Measurements from ENCODE around the gene RRAS.

The RRAS gene

DNA sequence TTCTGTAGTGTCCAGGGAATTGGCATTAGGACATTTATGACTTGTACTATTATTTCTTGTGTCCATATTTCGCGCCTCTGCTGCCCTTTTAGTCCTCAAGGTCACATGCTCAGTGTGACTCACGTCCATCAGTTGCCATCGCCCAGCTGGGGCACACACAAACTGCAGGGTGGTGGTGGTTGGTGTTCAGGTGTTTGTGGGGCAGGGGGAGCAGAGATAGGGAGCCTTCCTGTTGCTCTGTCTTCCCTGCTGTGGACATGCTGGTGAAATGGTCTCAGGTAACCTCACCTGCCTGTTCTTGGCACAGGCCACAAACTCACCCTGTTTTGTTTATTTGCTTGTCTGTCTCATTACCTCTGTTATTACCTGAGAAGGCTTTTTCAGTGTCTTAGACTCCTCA lies 26.6 kb downstream of the RRAS start:
- Histone ChIP-seq H3K27ac (replicated peaks) (no peak overlapping the region), H3K4me3 (replicated peaks; ENCODE audit: insufficient read depth, low read length) (no peak overlapping the region), H3K27me3 (ENCODE audit: insufficient read depth, poor library complexity, severe bottlenecking) (no peaks in the 10 kb centered on the region)
- DNase-seq (ENCODE audit: low read depth in 1 of 2, low spot score in 1 of 2): no peak
- no peak for TF ChIP-seq SPI1 (IDR thresholded peaks at IDR 0.05; ENCODE audit: borderline replicate concordance, low read depth)

DNA sequence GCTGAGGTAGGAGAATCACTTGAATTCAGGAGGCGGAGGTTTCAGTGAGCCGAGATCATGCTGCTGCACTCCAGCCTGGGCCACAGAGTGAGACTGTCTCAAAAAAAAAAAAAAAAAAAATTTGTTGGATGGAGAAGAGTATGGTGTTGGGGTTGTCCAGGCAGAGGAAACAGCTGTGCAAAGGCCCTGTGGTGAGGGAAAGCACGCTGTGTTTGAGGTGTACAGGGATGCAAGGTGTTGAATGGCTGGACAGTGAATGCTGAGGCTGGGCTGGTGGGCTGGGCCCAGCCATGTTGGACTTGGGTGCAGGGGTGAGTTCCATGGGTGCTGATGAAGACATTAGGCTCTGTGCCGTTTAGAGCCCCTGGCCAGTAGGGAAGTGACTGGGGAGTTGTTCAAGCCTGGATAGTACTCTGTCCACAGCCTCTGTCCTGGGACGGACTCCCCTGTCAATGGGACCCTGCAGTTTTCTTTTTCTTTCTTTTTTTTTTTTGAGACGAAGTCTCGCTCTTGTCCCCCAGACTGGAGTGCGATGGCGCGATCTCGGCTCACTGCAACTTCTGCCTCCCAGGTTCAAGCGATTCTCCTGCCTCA lies 30.3 kb downstream of the RRAS start:
- TF ChIP-seq, protein P1, sequence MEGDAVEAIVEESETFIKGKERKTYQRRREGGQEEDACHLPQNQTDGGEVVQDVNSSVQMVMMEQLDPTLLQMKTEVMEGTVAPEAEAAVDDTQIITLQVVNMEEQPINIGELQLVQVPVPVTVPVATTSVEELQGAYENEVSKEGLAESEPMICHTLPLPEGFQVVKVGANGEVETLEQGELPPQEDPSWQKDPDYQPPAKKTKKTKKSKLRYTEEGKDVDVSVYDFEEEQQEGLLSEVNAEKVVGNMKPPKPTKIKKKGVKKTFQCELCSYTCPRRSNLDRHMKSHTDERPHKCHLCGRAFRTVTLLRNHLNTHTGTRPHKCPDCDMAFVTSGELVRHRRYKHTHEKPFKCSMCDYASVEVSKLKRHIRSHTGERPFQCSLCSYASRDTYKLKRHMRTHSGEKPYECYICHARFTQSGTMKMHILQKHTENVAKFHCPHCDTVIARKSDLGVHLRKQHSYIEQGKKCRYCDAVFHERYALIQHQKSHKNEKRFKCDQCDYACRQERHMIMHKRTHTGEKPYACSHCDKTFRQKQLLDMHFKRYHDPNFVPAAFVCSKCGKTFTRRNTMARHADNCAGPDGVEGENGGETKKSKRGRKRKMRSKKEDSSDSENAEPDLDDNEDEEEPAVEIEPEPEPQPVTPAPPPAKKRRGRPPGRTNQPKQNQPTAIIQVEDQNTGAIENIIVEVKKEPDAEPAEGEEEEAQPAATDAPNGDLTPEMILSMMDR (IDR thresholded peaks at IDR 0.05; ENCODE audit: insufficient read depth, low read length): no peak
- TF ChIP-seq SPI1 (IDR thresholded peaks at IDR 0.05; ENCODE audit: borderline replicate concordance, low read depth): no peak
- TF ChIP-seq, protein P2, sequence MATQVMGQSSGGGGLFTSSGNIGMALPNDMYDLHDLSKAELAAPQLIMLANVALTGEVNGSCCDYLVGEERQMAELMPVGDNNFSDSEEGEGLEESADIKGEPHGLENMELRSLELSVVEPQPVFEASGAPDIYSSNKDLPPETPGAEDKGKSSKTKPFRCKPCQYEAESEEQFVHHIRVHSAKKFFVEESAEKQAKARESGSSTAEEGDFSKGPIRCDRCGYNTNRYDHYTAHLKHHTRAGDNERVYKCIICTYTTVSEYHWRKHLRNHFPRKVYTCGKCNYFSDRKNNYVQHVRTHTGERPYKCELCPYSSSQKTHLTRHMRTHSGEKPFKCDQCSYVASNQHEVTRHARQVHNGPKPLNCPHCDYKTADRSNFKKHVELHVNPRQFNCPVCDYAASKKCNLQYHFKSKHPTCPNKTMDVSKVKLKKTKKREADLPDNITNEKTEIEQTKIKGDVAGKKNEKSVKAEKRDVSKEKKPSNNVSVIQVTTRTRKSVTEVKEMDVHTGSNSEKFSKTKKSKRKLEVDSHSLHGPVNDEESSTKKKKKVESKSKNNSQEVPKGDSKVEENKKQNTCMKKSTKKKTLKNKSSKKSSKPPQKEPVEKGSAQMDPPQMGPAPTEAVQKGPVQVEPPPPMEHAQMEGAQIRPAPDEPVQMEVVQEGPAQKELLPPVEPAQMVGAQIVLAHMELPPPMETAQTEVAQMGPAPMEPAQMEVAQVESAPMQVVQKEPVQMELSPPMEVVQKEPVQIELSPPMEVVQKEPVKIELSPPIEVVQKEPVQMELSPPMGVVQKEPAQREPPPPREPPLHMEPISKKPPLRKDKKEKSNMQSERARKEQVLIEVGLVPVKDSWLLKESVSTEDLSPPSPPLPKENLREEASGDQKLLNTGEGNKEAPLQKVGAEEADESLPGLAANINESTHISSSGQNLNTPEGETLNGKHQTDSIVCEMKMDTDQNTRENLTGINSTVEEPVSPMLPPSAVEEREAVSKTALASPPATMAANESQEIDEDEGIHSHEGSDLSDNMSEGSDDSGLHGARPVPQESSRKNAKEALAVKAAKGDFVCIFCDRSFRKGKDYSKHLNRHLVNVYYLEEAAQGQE (IDR thresholded peaks at IDR 0.05; ENCODE audit: insufficient replicate concordance, low read depth): no peak
- no peak for TF ChIP-seq GABPA (IDR thresholded peaks at IDR 0.05; ENCODE audit: low read depth)
- no peak for TF ChIP-seq POLR2AphosphoS5 (IDR thresholded peaks at IDR 0.05; ENCODE audit: low read depth)
- no peaks in the 10 kb centered on the region for H3K27me3 ChIP-seq (ENCODE audit: insufficient read depth, poor library complexity, severe bottlenecking)
- H3K4me3 ChIP-seq (replicated peaks; ENCODE audit: insufficient read depth, low read length): no peak overlapping the region
- DNase-seq (ENCODE audit: low read depth in 1 of 2, low spot score in 1 of 2): no peak
- H3K27ac ChIP-seq (replicated peaks): no peak overlapping the region

DNA sequence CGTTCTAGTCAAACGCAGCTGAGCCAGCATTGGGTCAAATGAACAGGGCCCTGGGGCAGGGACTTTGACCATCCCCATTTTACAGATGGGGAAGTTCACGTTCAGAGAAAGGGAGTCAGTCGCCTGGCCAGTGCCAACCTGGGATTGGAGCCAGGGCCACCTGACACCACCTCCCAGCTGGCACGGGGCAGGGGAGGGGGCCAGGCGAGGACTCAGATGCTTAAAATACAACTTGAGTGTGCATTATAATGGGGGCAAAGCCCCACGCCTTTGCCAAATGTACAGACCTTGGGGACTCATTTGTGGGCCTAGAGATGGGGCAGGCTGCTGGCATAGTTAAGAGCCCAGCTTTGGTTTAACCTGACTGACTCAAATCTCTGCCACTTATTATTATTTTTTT lies 34.3 kb downstream of the RRAS start:
- H3K27ac ChIP-seq (replicated peaks): no peak overlapping the region
- TF ChIP-seq GABPA (IDR thresholded peaks at IDR 0.05; ENCODE audit: low read depth): no peak
- TF ChIP-seq, protein P1 (IDR thresholded peaks at IDR 0.05; ENCODE audit: insufficient read depth, low read length): no peak
- TF ChIP-seq POLR2AphosphoS5 (IDR thresholded peaks at IDR 0.05; ENCODE audit: low read depth): no peak
- TF ChIP-seq, protein P2 (IDR thresholded peaks at IDR 0.05; ENCODE audit: insufficient replicate concordance, low read depth): no peak
- TF ChIP-seq SPI1 (IDR thresholded peaks at IDR 0.05; ENCODE audit: borderline replicate concordance, low read depth): no peak
- DNase-seq (ENCODE audit: low read depth in 1 of 2, low spot score in 1 of 2): no peak
- H3K27me3 ChIP-seq (ENCODE audit: insufficient read depth, poor library complexity, severe bottlenecking): no peaks in the 10 kb centered on the region
- no peak overlapping the region for H3K4me3 ChIP-seq (replicated peaks; ENCODE audit: insufficient read depth, low read length)

DNA sequence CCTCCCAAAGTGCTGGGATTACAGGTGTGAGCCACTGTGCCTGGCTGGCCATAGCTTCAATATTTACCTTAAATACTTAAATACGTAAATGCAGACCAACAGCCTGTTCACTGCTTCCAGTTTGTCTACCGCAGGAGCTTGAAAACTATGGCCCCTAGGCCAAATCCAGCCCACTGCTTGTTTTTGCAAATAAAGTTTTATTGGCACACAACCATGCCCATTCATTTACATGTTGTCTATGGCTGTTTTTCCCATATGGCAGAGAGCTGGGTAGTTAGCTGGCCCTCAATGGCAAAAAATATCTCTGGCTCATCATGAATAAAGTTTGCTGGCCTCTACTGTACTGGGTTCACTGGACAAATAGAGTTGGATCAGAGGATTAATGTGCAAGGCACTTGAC lies 37.1 kb downstream of the RRAS start:
- Histone ChIP-seq H3K4me3 (replicated peaks; ENCODE audit: insufficient read depth, low read length) (no peak overlapping the region), H3K27me3 (ENCODE audit: insufficient read depth, poor library complexity, severe bottlenecking) (no peaks in the 10 kb centered on the region), H3K27ac (replicated peaks) (no peak overlapping the region)
- no peak for DNase-seq (ENCODE audit: low read depth in 1 of 2, low spot score in 1 of 2)
- TF ChIP-seq, protein P2 (IDR thresholded peaks at IDR 0.05; ENCODE audit: insufficient replicate concordance, low read depth): no peak
- TF ChIP-seq, protein P1 (IDR thresholded peaks at IDR 0.05; ENCODE audit: insufficient read depth, low read length): no peak
- TF ChIP-seq SPI1 (IDR thresholded peaks at IDR 0.05; ENCODE audit: borderline replicate concordance, low read depth): no peak
- no peak for TF ChIP-seq GABPA (IDR thresholded peaks at IDR 0.05; ENCODE audit: low read depth)
- TF ChIP-seq POLR2AphosphoS5 (IDR thresholded peaks at IDR 0.05; ENCODE audit: low read depth): no peak
